Measurements from ENCODE around the gene FAM89A.
"Not testable (repeated sequence)": the region's sequence is repeated elsewhere in the genome, so short reads cannot be mapped to it uniquely, and the experiment has no call there.

Gene FAM89A

GRCh38 chr1:231019711-231020110, 20.3 kb downstream of the FAM89A start:
- in situ Hi-C loops (cut with HindIII; ENCODE audit: low pct_ligation_motif_present, low sequenced_read_pairs): no loop called here
- Histone ChIP-seq H3K27ac (no peak overlapping the region), H3K4me3 (ENCODE audit: low read depth, low read length) (no peak overlapping the region), H3K36me3 (replicated peaks) (no peaks in the 10 kb centered on the region), H3K27me3 (replicated peaks) (no peaks in the 10 kb centered on the region)
- TF ChIP-seq CTCF (IDR thresholded peaks at IDR 0.05; ENCODE audit: low read depth, low read length, missing control alignments): no peak
- DNase-seq: no peak

- Histone ChIP-seq H3K4me3 (ENCODE audit: low read depth, low read length) (no peak overlapping the region), H3K36me3 (replicated peaks) (no peaks in the 10 kb centered on the region), H3K27ac (no peak overlapping the region), H3K27me3 (replicated peaks) (no peaks in the 10 kb centered on the region)
- no peak for DNase-seq
- no peak for TF ChIP-seq CTCF (IDR thresholded peaks at IDR 0.05; ENCODE audit: low read depth, low read length, missing control alignments)
- in situ Hi-C loops (cut with HindIII; ENCODE audit: low pct_ligation_motif_present, low sequenced_read_pairs): no loop called here
Measured at GRCh38 chr1:231016966-231017365, 23.1 kb downstream of the FAM89A start.

GRCh38 chr1:231016234-231016633, 23.8 kb downstream of the FAM89A start:
- no peak overlapping the region for H3K27ac ChIP-seq
- no peak overlapping the region for H3K4me3 ChIP-seq (ENCODE audit: low read depth, low read length)
- TF ChIP-seq CTCF (IDR thresholded peaks at IDR 0.05; ENCODE audit: low read depth, low read length, missing control alignments): no peak
- H3K27me3 ChIP-seq (replicated peaks): no peaks in the 10 kb centered on the region
- DNase-seq: no peak
- H3K36me3 ChIP-seq (replicated peaks): no peaks in the 10 kb centered on the region
- in situ Hi-C loops (cut with HindIII; ENCODE audit: low pct_ligation_motif_present, low sequenced_read_pairs): no loop called here

GRCh38 chr1:231013391-231014015, 26.6 kb downstream of the FAM89A start:
- in situ Hi-C loops (cut with HindIII; ENCODE audit: low pct_ligation_motif_present, low sequenced_read_pairs): no loop called here
- DNase-seq: no peak
- no peak overlapping the region for H3K4me3 ChIP-seq (ENCODE audit: low read depth, low read length)
- no peak for TF ChIP-seq CTCF (IDR thresholded peaks at IDR 0.05; ENCODE audit: low read depth, low read length, missing control alignments)
- no peak overlapping the region for H3K27ac ChIP-seq
- H3K36me3 ChIP-seq (replicated peaks): no peaks in the 10 kb centered on the region
- H3K27me3 ChIP-seq (replicated peaks): no peaks in the 10 kb centered on the region

- no peaks in the 10 kb centered on the region for H3K27me3 ChIP-seq (replicated peaks)
- H3K27ac ChIP-seq: no peak overlapping the region
- H3K36me3 ChIP-seq (replicated peaks): no peaks in the 10 kb centered on the region
- TF ChIP-seq CTCF (IDR thresholded peaks at IDR 0.05; ENCODE audit: low read depth, low read length, missing control alignments): no peak
- H3K4me3 ChIP-seq (ENCODE audit: low read depth, low read length): no peak overlapping the region
- in situ Hi-C loops (cut with HindIII; ENCODE audit: low pct_ligation_motif_present, low sequenced_read_pairs): no loop called here
- DNase-seq: no peak
Measured at GRCh38 chr1:231011963-231012362, 28.1 kb downstream of the FAM89A start.

GRCh38 chr1:231011360-231011759, 28.7 kb downstream of the FAM89A start:
- Histone ChIP-seq H3K4me3 (ENCODE audit: low read depth, low read length) (no peak overlapping the region), H3K36me3 (replicated peaks) (no peaks in the 10 kb centered on the region), H3K27me3 (replicated peaks) (no peaks in the 10 kb centered on the region), H3K27ac (no peak overlapping the region)
- no peak for DNase-seq
- in situ Hi-C loops (cut with HindIII; ENCODE audit: low pct_ligation_motif_present, low sequenced_read_pairs): no loop called here
- TF ChIP-seq CTCF (IDR thresholded peaks at IDR 0.05; ENCODE audit: low read depth, low read length, missing control alignments): no peak

GRCh38 chr1:231007535-231007934, 32.5 kb downstream of the FAM89A start:
- H3K27me3 ChIP-seq (replicated peaks); H3K27ac ChIP-seq; in situ Hi-C loops (cut with HindIII; ENCODE audit: low pct_ligation_motif_present, low sequenced_read_pairs); H3K4me3 ChIP-seq (ENCODE audit: low read depth, low read length); DNase-seq; H3K36me3 ChIP-seq (replicated peaks): not testable (repeated sequence)
